Measurements from ENCODE around the gene PLCH1. TPM values are rescaled to one million over a fixed set of nuclear protein-coding genes. Genes with fewer than 3 reads are reported as not detected.

Gene PLCH1
- total and polyA plus RNA-seq, 2 of the 8 experiments (the other 6 are each of a cell fraction or from before 2014, with no cell fraction given), result 5.8 to 17.2 TPM

GRCh38 chr3:155554777-155555451 lies 190.0 kb downstream of the PLCH1 start:
- Histone ChIP-seq H2BK5ac (ENCODE audit: low read depth, low read length) (no peak overlapping the region), H3K56ac (replicated peaks; ENCODE audit: insufficient read length, low read depth, low read length) (no peak overlapping the region), H3K9ac (replicated peaks in 1 of 4; ENCODE audit: extremely low read depth in 1 of 4, low read depth in 3 of 4, low read length in 3 of 4) (peak overlapping the region in 1 of 4 experiments; percentile 49; a peak in 1 of 7 replicates), H3K4me1 (replicated peaks in 1 of 4; ENCODE audit: control insufficient read depth in 3 of 4, insufficient read depth in 4 of 4, low read length in 3 of 4) (no peaks in the 10 kb centered on the region), H3K23me2 (ENCODE audit: low read depth, low read length) (no peaks in the 10 kb centered on the region), H4K5ac (ENCODE audit: insufficient read length, low read depth, low read length) (no peak overlapping the region), H2BK15ac (ENCODE audit: low read length) (no peak overlapping the region), H3K27ac (ENCODE audit: low read depth, low read length) (no peak overlapping the region), H3K79me2 (ENCODE audit: control insufficient read depth in 1 of 2, insufficient read depth in 2 of 2, low read length in 2 of 2) (no peaks in the 10 kb centered on the region), H2AFZ (ENCODE audit: low read length) (no peak overlapping the region), H3K79me1 (ENCODE audit: low read depth, low read length) (no peaks in the 10 kb centered on the region), H4K20me1 (replicated peaks in 1 of 2; ENCODE audit: control insufficient read depth in 1 of 2, insufficient read depth in 2 of 2, low read length in 2 of 2) (no peaks in the 10 kb centered on the region), H2BK20ac (ENCODE audit: low read length) (no peak overlapping the region), H3K9me3 (ENCODE audit: insufficient read depth in 2 of 2, low read depth in 1 of 2, low read length in 1 of 2) (no peaks in the 10 kb centered on the region), H3K4ac (replicated peaks; ENCODE audit: insufficient read length, low read depth, low read length) (no peak overlapping the region), H3K4me2 (ENCODE audit: insufficient read depth in 1 of 2, low read depth in 2 of 2, low read length in 2 of 2) (no peak overlapping the region), H4K91ac (replicated peaks; ENCODE audit: insufficient read length, low read length) (no peak overlapping the region), H3K27me3 (replicated peaks in 1 of 4; ENCODE audit: control insufficient read depth in 3 of 4, extremely low read depth in 1 of 4, insufficient read depth in 3 of 4, low read length in 3 of 4) (no peaks in the 10 kb centered on the region), H3K36me3 (ENCODE audit: control insufficient read depth in 2 of 4, insufficient read depth in 4 of 4, low read length in 3 of 4) (peaks cover 0 to 4% (median 1%) of the 10 kb centered on the region in 4 experiments; a peak in 4 of 8 replicates), H2BK12ac (ENCODE audit: low read depth, low read length) (no peak overlapping the region), H3K23ac (ENCODE audit: insufficient read length) (no peak overlapping the region), H4K8ac (ENCODE audit: extremely low read depth, insufficient read depth, low read length) (no peak overlapping the region), H3K4me3 (ENCODE audit: extremely low read depth in 1 of 4, insufficient read depth in 2 of 4, low read depth in 3 of 4, low read length in 4 of 4) (no peak overlapping the region), H3K14ac (ENCODE audit: insufficient read length) (no peak overlapping the region), H2BK120ac (replicated peaks; ENCODE audit: low read depth, low read length) (no peak overlapping the region), H3K18ac (ENCODE audit: extremely low read depth, low read length) (no peak overlapping the region), H2AK5ac (ENCODE audit: low read depth, low read length) (no peak overlapping the region)
- ChIA-PET CTCF (ENCODE audit: partially characterized antibody) (interaction anchor here (0.9 to 1.6 kb wide), 3 partner anchors 13 to 147 kb away, joined by 3 to 6 read pairs (median 5); no protein-coding TSS in a partner anchor), POLR2A (ENCODE audit: partially characterized antibody) (no interaction called here)
- no peak for DNase-seq (ENCODE audit: low read depth in 1 of 2, low spot score in 2 of 2)
- WGBS, 2 experiments (ENCODE audit: extremely low coverage in 1 of 2, insufficient coverage in 1 of 2, insufficient read length in 1 of 2, insufficient replicate concordance in 2 of 2, low coverage in 1 of 2, low lambda C conversion rate in 2 of 2, missing lambda C conversion rate in 1 of 2), result 85% methylated on average over 4 of the region's 4 CpGs; no CpG with 5 or more reads in 1 of the 2 experiments
- no peak for FAIRE-seq
- TF ChIP-seq CTBP2 (IDR thresholded peaks at IDR 0.05; ENCODE audit: borderline replicate concordance, insufficient read depth, insufficient read length, low read length), result no peak
- no peak for TF ChIP-seq NANOG (IDR thresholded peaks at IDR 0.05; ENCODE audit: insufficient read depth, low read depth, low read length, poor library complexity, severe bottlenecking)
- no peak for TF ChIP-seq CBX5 (IDR thresholded peaks at IDR 0.05; ENCODE audit: low read depth, low read length)
- TF ChIP-seq GTF2F1 (IDR thresholded peaks at IDR 0.05; ENCODE audit: borderline replicate concordance, low read depth, low read length), result no peak
- no peak for TF ChIP-seq TBP (IDR thresholded peaks at IDR 0.05; ENCODE audit: low read depth, low read length)
- TF ChIP-seq SIRT6 (IDR thresholded peaks at IDR 0.05; ENCODE audit: low read length), result no peak
- no peak for TF ChIP-seq ZNF274 (IDR thresholded peaks at IDR 0.05; ENCODE audit: borderline replicate concordance, extremely low read depth, low read length)
- TF ChIP-seq SRF (IDR thresholded peaks at IDR 0.05; ENCODE audit: low read depth, low read length), result no peak
- no peak for TF ChIP-seq HDAC6 (IDR thresholded peaks at IDR 0.05; ENCODE audit: low read depth, low read length)
- TF ChIP-seq EZH2 (IDR thresholded peaks at IDR 0.05; ENCODE audit: low read depth, low read length, severe bottlenecking), result no peak
- no peak for TF ChIP-seq RNF2 (IDR thresholded peaks at IDR 0.05; ENCODE audit: borderline replicate concordance, low read depth, low read length, missing control alignments, poor library complexity, severe bottlenecking)
- TF ChIP-seq POLR2AphosphoS5 (IDR thresholded peaks at IDR 0.05; ENCODE audit: low read depth, low read length), result no peak
- no peak for TF ChIP-seq YY1 (IDR thresholded peaks at IDR 0.05; ENCODE audit: low read depth, low read length)

Data from H1 (cell line).